GM18907 (cell line): ENCODE measurements around the gene INPP4A.

Experiments used
- ATAC-seq: cut with Tn5 transposase; IDR thresholded peaks from one replicate; pipeline ENCODE4 v1.9.1; 2021; ENCODE audit warnings: mild to moderate bottlenecking, moderate library complexity; ENCODE audit not compliant: unreplicated experiment

Gene INPP4A

DNA sequence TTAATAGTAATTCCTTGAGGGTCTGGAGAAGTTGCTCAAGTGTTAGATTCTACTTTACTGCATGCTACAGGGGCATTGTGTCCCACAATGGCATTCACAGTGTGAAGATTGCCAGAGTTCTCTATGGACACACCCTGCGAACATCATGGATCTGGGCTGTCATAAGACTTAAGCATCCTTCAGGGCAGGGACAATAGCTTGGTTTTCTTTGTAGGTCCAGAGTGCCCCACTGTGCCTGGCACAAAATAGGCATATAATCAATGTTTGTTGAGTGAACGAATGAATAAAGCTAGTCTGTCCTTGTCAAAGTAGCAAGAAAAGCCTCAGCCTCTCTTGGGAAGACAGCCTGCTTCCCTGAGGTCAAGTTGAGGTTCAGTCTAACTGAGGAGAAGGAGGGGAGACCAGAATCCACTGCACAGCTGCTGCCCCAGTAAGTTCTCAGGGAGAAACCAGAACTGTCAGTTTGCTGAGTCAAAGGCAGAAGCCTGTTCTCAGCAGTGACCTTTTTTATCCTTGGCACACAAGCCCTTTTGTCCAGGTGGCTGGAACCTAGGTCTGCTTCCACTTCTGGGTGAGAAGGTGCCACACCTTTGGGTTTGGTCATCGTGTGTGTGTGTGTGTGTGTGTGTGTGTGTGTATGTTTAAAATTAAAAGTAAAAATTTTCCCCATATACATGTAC is 15.0 kb downstream of the INPP4A start:
- ATAC-seq: no peak

DNA sequence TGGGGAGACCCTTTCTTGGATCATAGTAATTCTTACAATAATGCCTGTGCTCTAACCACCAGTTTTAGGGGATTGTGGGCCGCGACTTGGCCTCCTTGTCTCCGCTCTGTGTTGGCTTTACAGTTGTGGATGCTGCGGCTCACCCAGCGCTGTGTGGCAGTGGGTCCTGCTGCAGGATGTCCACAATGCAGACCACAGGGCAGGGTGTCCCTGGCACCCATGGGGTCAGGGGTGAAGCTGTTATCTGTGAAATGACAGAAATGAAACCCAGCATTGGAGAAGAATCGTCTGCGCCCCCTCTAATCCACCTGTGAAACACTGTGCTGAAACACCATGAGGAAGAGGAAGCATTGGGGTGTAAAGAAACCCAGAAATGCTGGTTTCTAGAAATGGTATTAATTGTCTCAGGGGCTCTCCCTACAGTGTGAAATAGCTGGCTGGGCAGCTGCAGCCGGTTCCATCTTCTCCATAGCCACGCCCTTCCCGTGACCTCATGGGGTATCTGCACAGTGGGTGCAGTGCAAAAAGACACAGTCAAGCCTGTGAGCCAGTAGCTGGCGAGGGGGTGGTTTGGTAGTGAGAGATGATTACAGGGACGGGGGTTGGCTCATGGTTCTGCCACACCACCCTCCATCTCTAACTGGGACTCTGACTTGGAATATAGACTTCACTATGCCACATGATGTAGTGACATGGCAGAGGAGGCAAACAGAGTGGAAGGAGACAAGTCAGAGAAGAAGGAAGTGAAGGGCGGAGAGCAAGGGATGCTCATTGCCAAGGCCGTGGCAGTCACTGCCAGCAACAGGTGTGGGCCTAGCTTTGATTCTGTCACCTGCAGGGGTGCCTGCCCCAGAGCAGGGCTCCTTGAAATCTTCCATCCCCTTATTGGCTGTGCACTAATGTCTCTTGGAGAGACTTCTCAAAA is 16.2 kb downstream of the INPP4A start:
- ATAC-seq: peak; percentile 64

DNA sequence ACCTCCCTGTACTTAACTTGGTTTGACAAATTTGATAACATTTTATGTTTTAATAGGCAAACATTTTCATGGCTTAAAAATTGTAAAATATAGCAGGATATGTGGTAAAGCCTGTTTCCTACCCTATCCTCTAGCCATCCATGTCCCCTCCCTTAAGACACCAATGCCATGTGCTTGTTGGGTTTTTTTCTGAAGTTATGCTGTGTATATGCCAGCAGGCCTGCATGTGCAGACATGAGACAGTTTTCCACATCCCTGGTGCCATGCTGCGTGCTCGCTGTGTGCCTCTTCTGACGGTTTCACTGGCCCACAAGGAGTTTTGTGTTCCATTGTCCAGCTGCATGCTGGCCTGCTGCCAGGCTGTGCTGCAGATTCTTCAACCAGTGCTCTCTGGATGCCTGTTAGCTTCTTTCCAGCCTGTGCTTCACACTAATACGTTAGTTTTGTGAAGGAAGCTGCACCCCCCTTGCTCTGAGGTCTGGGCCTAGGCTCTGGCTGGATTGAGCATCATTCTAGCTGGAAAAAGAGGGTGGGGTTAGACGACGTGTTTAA is 16.9 kb downstream of the INPP4A start:
- ATAC-seq: no peak

DNA sequence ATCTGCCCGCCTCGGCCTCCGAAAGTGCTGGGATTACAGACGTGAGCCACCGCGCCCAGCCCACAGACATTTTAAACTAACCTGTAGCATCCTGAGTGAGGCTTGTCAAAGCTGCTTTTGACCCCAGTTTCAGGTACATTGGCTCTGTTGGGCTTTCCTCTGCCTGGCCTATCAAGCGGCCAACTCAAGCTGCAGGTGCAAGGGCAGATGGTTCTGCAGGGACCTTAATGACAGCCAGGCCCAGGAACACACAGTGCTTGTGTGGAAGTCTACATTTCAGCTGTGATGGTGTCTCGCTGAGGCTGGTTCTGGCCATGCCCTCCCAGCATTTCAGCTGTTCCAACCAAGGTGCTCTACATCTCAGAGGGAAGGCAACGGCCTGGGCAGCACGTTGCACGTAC is 18.4 kb downstream of the INPP4A start:
- ATAC-seq: no peak

DNA sequence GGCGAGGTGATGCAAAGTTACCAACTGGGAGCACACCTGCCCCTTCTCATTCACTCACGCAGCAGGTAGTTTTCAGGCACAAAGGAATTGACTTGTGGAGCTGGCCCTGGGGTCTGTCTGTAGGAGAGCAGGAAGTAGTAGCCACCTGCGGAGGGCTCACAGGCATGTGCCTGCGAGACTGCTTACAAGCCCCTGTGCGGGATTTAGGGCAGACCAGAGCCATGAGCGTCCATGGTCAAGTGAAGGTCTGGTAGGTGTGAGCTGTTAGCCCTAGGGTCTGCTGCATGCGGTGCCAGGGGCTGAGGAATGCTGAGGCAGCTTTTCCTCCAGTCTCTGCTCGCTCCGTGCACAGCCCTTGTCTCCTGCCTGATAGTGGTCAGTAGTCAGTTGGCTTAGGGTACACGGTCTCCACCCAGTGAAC is 18.9 kb downstream of the INPP4A start:
- ATAC-seq: no peak

DNA sequence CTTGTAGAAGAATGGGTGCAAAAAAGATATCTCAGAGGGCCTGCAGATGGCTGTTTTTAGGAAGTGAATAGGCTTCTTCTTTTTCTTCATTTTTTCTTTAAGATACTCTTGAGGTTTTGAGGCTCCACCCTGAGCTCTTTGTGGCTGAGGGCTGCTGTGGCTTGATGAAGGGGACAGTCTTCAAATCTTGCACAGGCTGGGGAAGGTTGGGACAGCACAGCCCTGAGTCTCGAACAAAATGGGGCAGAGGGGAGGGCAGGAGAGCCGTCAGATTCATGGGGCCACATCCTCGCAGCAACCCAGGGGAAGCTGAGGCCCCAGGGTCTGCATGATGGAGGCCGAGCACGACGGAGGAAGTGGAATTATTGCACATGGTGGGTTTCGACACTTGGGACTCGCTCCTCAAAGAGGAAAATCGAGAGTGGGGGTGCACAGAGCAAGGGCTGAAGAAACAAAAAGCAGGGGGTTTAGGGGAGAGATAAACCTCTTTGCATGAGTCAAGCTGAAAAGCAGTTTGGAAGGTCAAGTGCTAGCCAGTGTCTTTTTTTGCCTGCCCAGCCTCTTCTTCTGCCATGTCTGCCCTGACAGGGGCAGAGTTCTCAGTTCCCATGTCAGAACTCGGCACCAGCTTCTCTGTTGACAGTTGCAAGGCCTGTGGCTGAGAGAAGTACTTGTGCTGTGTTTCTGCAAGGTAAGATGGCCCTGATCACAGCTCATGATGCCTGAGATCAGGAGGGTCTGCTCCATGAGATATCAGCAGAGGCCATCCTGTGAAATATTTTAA is 19.5 kb downstream of the INPP4A start:
- no peak for ATAC-seq

DNA sequence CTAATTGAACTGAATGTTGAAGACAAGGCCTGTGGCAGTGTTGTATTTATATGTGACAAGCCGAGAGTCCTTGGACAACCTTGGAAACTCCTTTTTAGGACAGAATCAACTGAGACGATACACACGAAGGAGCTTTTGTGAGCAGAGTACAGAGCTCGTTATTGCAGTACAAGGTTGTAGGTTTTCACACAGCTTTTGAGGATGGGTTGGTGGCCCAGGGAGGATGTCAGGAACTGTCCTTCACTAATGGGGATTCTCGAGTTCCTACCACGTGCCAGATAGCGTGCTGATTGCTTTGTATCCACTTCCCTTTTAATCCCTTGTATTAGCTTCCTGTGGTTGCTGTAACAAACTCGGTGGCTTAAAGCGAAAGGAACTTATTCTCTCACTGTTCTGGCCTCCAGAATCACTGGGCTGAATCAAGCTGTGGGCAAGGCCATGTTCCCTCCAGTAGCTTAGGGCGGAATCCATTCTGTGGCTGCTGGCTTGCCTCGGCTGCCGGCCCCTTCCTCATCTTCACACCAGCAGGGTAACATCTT is 20.2 kb downstream of the INPP4A start:
- peak; percentile 47 for ATAC-seq

DNA sequence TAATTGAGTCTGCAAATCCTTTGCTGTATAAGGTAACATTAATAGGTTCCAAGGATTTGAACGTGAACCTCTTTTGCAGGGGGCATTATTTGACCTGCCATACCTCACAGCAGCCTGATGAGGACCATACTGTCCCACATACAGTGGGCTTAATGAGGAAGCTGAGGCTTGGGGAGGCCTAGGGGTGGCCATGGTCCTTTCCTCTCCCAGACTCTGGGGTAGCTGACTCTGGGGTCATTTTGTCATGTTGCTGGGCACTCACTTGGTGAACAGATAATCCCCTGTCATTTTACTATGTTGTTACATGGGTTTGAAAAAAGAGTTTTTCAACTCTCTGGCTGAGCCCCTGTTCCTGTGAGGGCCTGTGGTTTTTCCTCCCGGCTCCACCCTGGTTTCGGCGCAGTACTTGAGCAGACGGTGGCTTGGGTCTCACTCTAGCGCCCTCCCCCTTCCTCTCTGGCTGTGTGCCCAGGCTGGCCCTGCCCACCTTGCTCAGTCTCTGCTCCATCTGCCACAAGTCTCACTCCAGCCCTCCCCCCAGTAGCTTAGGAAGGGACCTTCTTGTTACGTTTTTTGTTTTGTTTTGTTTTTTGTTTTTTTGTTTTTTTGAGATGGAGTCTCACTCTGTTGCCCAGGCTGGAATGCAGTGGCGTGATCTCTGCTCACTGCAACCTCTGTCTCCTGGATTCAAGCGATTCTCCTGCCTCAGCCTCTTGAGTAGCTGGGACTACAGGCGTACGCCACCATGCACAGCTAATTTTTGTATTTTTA is 21.0 kb downstream of the INPP4A start:
- peak; percentile 37 for ATAC-seq

DNA sequence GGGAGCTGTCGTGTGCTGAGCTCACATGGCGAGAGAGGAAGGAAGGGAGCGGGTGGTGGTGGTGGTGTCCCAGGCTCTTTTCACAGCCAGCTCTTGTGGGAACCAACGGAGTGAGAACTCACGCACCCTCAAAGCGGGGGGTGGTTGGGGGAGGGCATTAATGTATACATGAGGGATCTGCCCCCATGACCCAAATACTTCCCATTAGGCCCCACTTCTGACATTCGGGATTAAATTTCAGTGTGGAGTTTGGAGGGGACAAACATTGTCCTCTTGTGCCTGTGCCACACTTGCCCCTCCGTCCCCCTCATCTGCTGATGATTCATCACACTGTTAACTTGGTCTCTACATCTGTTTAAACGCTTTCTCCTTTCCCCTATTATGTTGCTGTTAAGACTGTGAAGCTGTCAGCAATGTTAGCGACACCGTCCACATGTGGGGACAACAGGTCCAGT is 22.5 kb downstream of the INPP4A start:
- ATAC-seq: no peak

DNA sequence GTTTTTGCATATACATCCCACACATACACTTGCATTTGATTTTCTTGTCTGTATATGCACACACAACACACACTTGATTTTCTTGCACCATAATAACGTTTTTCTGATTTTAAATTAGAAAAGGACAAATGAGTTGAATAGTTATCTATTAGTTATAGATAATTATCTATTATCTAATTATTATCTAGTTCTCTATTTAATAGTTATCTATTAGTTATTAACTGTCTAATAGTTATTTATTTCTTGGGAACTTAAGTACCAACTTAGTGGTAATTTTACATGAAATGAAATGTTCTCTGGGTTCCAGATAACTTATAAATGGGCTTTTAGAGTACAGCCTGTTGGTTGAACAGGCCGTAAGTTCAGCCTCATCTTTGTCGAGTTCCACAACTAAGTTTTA is 23.0 kb downstream of the INPP4A start:
- ATAC-seq: no peak

DNA sequence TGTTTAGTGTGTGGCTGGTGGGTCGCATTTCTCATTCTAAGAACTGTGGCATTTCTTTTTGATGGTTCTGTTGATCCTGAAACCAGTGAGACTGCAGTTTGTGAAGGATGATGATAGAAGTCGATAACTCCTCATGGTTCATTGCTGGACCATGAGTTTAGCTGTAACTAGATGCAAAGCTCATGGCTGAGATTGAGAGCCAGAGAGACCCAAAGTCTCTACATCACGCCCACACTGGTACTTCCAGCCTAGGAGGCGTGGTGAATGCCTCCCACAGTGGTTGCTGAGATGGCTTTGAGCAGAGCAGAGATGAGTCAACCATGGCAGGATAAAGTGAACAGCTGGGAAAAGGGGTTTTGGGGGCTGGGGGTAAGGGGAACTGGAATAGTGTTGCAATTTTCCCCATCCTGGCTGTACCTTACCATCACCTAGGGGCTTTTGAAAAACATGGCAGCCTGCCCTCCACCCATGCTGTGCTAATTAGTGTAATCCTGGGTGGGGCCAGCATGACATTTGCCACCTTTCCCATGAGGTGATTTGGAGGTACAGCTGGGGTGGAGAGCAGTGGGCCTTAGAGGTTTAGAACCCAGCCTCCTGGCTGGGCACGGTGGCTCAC is 24.1 kb downstream of the INPP4A start:
- ATAC-seq: peak; percentile 39

DNA sequence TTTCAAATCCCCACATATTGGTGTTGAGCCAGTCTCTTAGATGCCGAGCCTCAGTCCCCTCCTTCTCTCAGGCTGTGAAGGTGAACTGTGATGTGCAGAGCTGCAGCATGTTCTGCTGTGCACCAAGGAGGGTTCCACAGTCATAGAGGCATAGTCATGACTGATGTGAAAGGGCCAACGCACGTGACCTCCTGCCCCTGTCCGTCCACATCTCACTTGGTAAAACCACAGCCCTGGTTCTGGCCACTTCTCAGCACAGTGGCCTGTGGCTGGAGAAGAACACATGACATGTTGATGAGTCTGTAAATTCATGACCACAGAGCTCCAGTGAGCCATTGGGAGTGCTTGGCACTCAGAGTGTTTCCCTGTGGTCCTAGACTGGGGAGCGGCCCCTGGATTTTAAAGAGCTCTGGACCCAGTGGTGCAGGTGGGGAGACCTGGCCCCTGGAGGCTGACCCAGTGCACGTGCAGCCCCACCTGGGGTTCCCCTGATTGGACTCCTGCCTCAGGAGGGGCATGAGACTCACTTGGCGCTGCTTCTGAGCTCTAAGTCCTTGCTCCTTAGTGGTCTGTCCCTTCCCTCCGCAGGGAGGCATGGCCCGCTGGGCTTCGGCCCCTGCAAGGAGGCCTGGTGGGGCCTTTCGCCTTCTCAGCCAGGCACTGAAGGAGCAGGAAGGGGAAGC is 25.3 kb downstream of the INPP4A start:
- no peak for ATAC-seq

DNA sequence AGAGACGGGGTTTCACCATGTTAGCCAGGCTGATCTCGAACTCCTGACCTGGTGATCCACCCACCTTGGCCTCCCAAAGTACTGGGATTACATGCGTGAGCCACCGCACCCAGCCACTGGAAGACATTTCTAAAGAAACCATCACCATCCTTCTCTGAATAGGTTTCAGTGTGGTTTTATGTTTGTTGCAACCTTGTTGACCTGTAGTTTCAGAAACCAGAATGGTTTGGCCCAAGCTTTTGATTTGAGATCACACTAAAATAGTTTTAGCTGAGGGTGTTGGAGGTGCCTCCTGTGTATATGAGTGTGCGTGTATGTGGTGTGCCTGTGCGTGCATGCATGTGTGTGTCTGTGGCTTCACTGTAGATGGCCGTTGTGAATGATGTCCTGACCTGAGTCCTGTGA is 26.2 kb downstream of the INPP4A start:
- ATAC-seq: peak; percentile 24

DNA sequence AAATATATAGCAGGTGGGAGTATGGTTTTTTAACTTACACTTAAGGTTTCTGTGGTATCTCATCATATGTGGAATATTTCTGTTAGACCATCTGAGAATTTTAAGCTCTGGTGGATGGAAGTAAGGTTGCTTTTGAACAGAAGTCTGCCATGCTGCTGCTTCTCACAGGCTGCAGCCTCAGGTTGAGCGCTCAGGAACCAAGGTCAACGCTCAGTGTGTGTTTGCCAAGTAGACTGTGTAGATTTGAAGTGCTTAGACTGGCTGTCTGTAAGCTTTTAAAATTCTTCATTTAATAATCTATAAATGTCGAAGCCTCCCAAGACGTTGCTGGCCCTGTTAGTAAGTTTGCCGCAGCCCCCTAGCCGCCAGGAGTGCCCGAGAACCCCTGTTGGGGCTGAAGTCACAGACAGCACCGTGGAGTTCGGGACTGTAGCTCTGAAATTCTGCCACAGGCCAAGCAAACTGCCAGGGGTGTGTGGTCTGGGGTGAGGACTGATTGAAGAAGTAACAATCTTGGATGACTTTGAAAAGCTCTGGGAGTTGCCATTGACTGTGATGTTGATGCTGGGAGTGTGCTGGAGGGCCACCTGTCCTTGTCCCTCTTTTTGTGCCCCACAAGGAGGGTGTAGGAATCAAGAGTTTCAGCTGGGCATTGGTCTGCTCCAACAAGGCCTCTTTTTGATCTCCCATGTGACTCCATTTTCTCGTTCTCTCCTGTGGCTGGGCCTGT is 26.9 kb downstream of the INPP4A start:
- no peak for ATAC-seq

DNA sequence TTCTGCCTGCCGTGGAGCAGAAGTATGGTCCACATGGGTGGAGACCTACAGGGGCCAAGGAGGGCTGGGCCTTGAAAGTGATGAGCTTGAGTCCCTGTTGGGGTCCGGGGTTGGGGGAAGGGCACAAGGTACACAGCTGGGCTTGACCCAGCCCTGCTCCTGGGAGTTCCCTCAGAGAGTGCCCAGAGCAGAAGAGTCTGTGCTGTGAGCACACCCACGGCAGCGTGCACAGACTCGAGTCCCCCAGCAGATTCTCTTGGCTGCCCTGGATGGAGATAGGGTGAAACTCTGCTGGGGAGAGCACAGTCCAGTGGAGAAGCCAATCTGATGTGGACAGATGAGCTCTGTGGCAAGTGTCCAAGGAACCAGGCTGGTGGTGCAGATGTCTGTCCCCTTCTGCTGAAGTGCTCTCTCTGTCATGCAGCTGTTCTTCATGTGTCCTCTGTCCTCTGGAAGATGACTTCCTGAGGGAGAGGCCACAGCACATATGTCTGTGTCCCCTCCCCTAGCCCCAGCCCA is 27.5 kb downstream of the INPP4A start:
- ATAC-seq: no peak

DNA sequence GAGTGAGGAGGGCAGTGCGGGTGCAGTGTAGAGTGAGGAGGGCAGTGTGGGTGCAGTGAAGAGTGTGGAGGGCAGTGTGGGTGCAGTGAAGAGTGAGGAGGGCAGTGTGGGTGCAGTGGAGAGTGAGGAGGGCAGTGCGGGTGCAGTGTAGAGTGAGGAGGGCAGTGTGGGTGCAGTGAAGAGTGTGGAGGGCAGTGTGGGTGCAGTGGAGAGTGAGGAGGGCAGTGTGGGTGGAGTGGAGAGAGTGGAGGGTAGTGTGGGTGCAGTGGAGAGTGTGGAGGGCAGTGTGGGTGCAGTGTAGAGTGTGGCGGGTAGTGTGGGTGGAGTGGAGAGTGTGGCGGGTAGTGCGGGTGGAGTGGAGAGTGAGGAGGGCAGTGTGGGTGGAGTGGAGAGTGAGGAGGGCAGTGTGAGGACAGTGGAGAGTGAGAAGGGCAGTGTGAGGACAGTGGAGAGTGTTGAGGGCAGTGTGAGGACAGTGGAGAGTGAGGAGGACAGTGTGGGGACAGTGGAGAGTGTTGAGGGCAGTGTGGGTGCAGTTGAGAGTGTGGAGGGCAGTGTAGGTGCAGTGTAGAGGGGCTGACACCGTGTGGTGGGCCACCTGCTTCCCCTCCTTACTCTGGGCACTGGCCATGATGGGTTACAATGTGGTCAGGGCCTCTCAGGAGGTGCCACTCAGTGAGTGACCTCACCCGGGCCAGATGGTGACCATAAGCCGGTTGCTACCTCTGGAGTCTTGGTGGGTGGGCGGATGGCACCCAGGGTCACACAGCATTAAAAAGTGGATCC is 28.5 kb downstream of the INPP4A start:
- ATAC-seq: no peak
